Epidermal melanocyte (primary cell): ENCODE results near the gene IL1R1.

ENCODE experiments used
- DNase-seq: peaks from one replicate; pipeline ENCODE4 v3.0.0; 2011; ENCODE audit warnings: low spot score; ENCODE audit not compliant: insufficient read length

Gene IL1R1

GRCh38 chr2:102168026-102168771, 25.7 kb downstream of the IL1R1 start:
- no peak for DNase-seq

DNA sequence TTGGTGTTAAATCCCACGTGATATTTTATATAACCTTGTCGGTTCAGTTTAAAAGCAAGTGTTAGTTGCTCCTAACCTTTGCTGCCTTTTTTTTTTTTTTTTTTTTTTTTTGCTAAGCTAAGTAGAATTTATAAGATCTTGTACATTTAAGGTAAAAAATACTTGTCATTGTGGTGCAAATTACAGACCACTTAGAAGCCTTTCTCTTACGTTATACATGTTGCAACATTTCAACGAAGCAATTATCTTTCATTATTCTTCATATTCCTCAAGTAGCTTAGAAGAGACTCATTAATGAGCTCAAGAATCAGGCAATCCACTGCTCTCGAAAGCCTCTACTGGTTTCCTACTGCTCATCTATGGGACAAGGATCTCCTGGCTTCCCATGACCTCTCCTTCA, 29.4 kb downstream of the IL1R1 start:
- no peak for DNase-seq

GRCh38 chr2:102172745-102173144, 30.2 kb downstream of the IL1R1 start:
- no peak for DNase-seq

DNA sequence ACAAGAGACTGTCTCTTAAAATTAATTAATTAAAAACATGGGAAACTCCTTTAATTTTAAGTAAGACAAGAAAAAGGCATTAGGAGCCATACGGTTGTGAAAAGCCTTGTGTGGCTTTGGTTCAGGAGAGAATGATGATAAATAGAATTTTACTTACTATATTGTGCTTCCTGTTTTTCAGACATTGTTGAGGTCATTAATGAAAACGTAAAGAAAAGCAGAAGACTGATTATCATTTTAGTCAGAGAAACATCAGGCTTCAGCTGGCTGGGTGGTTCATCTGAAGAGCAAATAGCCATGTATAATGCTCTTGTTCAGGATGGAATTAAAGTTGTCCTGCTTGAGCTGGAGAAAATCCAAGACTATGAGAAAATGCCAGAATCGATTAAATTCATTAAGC, 33.6 kb downstream of the IL1R1 start:
- DNase-seq: no peak

DNA sequence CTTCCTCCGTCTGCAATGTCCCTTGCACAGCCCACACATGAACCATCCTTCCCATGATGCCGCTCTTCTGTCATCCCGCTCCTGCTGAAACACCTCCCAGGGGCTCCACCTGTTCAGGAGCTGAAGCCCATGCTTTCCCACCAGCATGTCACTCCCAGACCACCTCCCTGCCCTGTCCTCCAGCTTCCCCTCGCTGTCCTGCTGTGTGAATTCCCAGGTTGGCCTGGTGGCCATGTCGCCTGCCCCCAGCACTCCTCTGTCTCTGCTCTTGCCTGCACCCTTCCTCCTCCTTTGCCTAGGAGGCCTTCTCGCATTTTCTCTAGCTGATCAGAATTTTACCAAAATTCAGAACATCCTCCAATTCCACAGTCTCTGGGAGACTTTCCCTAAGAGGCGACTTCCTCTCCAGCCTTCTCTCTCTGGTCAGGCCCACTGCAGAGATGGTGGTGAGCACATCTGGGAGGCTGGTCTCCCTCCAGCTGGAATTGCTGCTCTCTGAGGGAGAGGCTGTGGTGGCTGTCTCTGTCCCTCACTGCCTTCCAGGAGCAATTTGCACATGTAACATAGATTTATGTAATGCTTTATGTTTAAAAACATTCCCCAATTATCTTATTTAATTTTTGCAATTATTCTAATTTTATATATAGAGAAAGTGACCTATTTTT, 35.4 kb downstream of the IL1R1 start:
- DNase-seq: no peak

GRCh38 chr2:102179061-102179460, 36.5 kb downstream of the IL1R1 start:
- DNase-seq: no peak

- no peak for DNase-seq
Measured at GRCh38 chr2:102179788-102180686, 37.5 kb downstream of the IL1R1 start.

DNA sequence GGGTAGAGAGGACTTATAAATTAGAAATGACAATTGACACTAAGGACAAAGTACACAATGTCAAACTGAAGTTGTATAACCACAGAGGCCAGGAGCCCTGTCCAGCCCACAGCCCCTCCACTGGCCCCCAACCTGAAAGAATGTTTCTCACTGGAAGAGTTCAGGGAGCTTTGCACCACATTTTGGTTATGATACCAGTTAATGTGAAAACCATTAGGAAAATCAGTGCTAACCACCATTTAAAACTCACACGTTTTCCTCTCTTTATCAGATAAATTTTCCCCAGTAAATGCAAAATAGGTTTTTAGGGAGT, 38.1 kb downstream of the IL1R1 start:
- no peak for DNase-seq

GRCh38 chr2:102181376-102181775, 38.8 kb downstream of the IL1R1 start:
- no peak for DNase-seq

- DNase-seq: no peak
Measured at GRCh38 chr2:102181919-102182635, 39.5 kb downstream of the IL1R1 start.

GRCh38 chr2:102184018-102184417, 41.5 kb downstream of the IL1R1 start:
- DNase-seq: no peak

GRCh38 chr2:102184568-102184967, 42.0 kb downstream of the IL1R1 start:
- no peak for DNase-seq

GRCh38 chr2:102185347-102185746, 42.8 kb downstream of the IL1R1 start:
- no peak for DNase-seq

GRCh38 chr2:102186791-102187495, 44.4 kb downstream of the IL1R1 start, which contains the start of gene IL1RL2:
Gene IL1RL2 (plus strand): TSS chr2:102187023. CDS start chr2:102187868, 845 bp downstream.
- DNase-seq: no peak

DNA sequence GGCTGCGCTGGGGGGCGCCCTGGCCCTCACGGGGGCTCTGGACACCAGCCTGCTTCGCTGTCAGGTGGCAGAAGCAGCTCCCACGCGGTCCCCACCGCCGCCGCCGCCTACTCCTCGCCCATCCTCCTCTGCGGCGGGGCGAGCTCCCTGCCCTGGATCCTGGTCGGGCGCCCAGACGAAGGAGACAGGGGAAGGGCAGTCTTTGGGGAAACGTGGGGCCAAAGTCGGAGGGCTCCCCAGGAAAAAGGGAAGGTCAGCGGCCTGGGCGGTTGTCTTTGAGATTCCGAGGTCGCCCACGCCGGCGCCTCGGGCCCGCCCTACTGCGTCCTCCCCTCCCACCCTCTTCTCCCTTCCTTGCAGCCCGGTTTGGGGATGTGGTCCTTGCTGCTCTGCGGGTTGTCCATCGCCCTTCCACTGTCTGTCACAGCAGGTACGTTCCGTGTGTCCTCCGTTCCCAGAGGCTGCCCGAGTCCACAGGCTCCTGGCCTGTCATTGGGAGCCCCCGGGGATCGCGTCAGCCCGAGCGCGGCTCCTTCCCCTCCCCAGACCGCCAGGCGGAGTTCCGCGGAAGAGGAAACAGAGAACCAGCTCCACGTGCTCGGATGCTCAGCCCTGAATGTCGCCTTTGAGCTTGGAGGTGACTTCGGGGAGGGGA, 45.1 kb downstream of the IL1R1 start:
- DNase-seq: no peak

- DNase-seq: no peak
Measured at GRCh38 chr2:102190430-102191107, 48.0 kb downstream of the IL1R1 start.

GRCh38 chr2:102191501-102191900, 49.0 kb downstream of the IL1R1 start:
- DNase-seq: no peak

GRCh38 chr2:102193074-102193473, 50.5 kb downstream of the IL1R1 start:
- no peak for DNase-seq

DNA sequence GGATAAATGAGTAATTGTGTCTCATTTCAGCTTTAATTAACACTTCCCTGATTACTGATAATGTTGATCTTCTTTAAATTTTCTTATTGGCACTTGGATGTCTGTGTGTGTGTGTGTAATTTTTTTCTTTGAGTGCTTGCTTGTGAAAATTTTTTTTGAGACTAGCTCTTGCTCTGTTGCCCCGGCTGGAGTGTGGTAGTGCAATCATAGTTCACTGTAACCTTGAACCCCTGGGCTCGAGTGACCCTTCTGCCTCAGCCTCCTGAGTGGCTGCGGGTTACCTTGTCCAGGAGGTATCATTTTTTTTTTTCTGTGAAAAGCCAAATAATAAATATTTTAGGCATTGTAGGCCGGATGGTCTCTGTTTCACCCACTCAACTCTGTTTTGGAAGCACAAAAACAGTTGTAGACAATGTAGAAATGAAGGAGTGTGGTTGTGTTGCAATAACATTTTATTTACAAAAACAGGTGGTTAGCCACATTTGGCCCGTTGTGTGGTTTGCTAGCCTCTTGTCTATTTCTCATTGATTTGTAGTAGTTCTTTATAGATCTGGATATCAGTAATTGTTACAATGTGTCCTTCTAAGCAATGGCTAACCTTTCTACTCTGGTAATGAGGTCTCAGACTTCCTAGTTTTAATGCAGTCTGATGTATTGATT, 52.2 kb downstream of the IL1R1 start:
- no peak for DNase-seq
